ENCODE results near the gene CYFIP1. TPM values are rescaled to one million over a fixed set of nuclear protein-coding genes. Genes with fewer than 3 reads are reported as not detected.

The CYFIP1 gene
- total RNA-seq, 2 experiments from 2014 or later, result 31.1 to 32.8 TPM

DNA sequence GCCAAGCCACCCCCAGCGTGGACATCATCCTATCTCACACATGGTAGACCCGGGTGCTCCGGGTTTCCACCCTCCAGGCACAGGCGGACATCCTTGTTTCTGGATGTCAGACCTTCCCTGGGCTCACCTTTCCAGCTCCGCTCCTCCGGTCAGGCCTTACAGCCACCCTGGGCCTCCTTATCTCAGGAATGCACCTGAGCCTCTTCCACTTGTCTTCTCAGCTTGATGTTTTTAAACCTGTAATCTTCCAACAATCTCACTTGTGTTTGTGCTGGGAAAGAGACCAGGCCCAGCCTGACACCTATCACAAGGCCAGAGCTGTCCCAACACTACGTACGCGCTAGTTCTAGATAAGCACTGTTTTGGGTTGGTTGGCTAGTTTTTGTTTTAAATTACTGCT, 87.8 kb downstream of the CYFIP1 start:
- Mint-ChIP-seq H3K27ac (no peak overlapping the region), H3K4me1 (peaks cover 4% of the 10 kb centered on the region), H3K27me3 (no peaks in the 10 kb centered on the region), H3K4me3 (no peak overlapping the region), H3K9me3 (ENCODE audit: low read depth) (no peaks in the 10 kb centered on the region), H3K36me3 (ENCODE audit: low read depth) (no peaks in the 10 kb centered on the region)
- intact Hi-C loops (cut with DNase I, micrococcal nuclease), result no loop called here
- ChIA-PET POLR2A (no interaction called here), CTCF (no interaction called here)
- ATAC-seq, result no peak
- no peak for DNase-seq

DNA sequence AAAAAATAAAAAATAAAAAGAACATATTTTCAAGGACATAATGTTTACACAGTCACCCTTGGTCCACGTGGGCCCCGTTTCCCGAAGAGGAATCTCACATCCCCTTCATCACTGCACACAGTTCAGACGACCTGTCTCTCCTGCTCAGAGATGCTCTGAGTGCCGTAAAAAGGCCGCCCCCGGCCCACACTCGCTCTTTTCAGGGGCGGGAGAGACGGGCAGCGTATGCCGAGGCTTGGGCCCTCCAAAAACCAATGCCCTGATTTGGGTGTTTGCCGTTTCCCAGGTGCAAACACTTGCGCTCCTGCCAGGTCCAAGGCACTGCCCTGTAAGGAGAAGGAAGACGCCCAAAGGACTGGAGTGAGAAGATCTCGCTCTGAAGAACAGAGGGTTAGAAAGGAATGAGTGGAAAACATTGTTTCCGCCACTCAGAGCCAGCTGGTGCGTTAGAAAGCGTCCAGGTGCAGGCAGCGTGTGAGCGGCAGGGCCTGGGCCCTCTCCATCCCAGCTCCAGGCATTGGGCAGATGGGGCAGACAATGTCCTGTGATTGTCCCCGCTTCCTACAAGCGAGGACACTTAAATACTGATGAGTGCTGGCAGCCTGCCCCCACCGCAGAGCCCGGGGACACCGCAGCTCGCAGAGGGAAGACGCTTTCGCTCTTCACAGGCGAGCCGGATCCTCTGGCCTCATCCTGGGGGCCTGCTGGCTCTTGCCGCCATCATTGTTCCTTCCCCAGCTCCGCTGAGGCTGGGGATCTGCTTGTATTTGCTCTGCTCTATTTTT, 88.5 kb downstream of the CYFIP1 start:
- Mint-ChIP-seq H3K27me3 (no peaks in the 10 kb centered on the region), H3K27ac (no peak overlapping the region), H3K9me3 (ENCODE audit: low read depth) (no peaks in the 10 kb centered on the region), H3K4me1 (peaks cover 4% of the 10 kb centered on the region), H3K4me3 (no peak overlapping the region), H3K36me3 (ENCODE audit: low read depth) (no peaks in the 10 kb centered on the region)
- intact Hi-C loops (cut with DNase I, micrococcal nuclease), result no loop called here
- POLR2A ChIA-PET, result no interaction called here
- ATAC-seq (no peak), DNase-seq (no peak)
- CTCF ChIA-PET, result no interaction called here

DNA sequence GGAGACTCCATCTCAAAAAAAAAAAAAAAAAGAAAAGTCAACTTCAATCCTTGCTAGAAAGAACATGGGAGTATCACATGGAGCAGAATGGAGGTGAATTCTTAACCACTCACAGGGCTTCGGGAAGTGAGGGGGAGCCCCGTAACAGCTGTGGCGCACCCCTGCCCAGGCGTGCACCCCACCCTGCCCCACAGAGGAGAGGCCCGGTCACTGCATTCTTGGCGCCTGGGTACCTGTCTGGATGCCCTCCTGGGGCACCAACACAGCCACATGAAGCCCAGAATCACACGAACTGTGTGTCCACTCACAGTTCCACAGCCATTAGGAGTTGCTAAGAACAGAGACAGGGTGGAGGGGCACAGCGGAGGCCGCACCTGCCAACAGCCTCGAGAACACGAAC, 89.9 kb downstream of the CYFIP1 start:
- ChIA-PET CTCF (no interaction called here), POLR2A (no interaction called here)
- intact Hi-C loops (cut with DNase I, micrococcal nuclease), result no loop called here
- H3K9me3 Mint-ChIP-seq (ENCODE audit: low read depth), result no peaks in the 10 kb centered on the region
- H3K27me3 Mint-ChIP-seq, result no peaks in the 10 kb centered on the region
- no peak overlapping the region for H3K27ac Mint-ChIP-seq
- no peak for DNase-seq
- H3K4me1 Mint-ChIP-seq, result peaks cover under 1% of the 10 kb centered on the region
- no peak for ATAC-seq
- no peaks in the 10 kb centered on the region for H3K36me3 Mint-ChIP-seq (ENCODE audit: low read depth)
- no peak overlapping the region for H3K4me3 Mint-ChIP-seq

DNA sequence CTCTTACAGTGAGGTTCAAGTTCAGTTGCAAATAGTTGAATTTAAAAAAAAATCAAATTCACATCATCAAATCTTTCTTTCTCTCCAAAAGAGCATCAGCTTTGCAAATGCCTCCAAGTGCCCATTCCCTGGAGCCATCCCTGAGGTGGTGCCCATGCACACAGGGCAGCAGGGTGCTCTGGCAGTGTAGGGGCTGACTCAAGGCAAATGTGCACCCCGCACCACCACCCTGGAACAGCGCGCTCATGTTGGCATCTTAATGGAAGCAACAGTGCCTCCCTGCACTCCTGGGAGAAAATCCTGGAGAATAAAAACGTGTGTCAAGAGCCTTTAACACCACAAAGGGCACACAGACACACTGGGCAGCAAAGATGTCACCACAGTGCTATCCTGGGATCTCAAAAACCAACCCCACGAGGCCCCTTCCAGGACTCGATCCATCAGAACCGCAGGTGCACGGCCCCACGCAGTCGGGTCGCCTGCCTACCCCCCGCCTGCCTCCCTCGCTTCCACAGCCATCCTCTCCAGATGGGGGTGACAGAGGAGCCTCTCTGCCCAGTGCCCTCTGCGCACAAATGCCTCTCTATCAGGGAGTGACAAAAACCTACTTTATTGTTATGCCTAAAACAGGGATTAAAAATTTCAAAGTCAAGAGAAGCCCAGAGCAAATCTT, 90.9 kb downstream of the CYFIP1 start:
- ATAC-seq (no peak), DNase-seq (no peak)
- Mint-ChIP-seq H3K9me3 (ENCODE audit: low read depth) (no peaks in the 10 kb centered on the region), H3K4me1 (no peaks in the 10 kb centered on the region), H3K27me3 (no peaks in the 10 kb centered on the region), H3K36me3 (ENCODE audit: low read depth) (no peaks in the 10 kb centered on the region), H3K27ac (no peak overlapping the region), H3K4me3 (no peak overlapping the region)
- intact Hi-C loops (cut with DNase I, micrococcal nuclease), result loop anchor here in 1 of 2 experiments (10.0 kb wide), 1 partner anchor 86 kb away; no protein-coding TSS in a partner anchor
- POLR2A ChIA-PET, result no interaction called here
- CTCF ChIA-PET, result no interaction called here

DNA sequence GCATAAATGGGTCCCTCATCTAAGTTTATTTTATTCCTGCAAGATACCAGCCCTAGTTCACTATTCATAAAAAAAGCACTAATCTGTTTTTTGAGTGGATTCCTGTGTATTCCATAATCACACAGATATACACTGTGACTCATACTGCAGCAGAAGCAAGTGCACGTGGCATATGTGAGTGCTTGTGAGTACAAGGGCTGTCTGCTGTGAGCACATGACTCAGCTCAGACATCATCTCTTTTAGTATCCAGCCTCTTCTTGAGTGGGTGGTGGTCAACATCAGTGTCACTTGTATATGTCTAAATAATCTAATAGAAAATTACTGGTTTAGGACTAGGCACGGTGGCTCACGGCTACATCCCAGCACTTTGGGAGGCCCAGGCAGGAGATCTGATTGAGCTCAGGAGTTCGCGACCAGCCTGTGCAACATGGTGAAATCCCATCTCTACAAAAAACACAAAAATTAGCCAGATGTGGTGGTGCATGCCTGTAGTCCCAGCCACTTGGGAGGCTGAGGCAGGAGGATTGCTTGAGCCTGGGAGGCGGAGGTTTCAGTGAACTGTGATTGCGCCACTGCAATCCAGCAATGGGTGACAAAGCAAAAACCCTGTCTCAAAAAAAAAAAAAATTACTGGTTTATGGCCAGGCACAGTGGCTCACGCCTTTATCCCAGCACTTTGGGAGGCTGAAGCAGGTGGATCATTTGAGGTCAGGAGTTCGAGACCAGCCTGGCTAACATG, 91.9 kb downstream of the CYFIP1 start:
- ATAC-seq, result no peak
- intact Hi-C loops (cut with DNase I, micrococcal nuclease), result loop anchor here in 1 of 2 experiments (10.0 kb wide), 1 partner anchor 87 kb away; no protein-coding TSS in a partner anchor
- H3K36me3 Mint-ChIP-seq (ENCODE audit: low read depth), result no peaks in the 10 kb centered on the region
- H3K27me3 Mint-ChIP-seq, result no peaks in the 10 kb centered on the region
- ChIA-PET CTCF (no interaction called here), POLR2A (no interaction called here)
- H3K4me3 Mint-ChIP-seq, result no peak overlapping the region
- no peaks in the 10 kb centered on the region for H3K9me3 Mint-ChIP-seq (ENCODE audit: low read depth)
- no peak overlapping the region for H3K27ac Mint-ChIP-seq
- H3K4me1 Mint-ChIP-seq, result no peaks in the 10 kb centered on the region
- DNase-seq, result no peak

DNA sequence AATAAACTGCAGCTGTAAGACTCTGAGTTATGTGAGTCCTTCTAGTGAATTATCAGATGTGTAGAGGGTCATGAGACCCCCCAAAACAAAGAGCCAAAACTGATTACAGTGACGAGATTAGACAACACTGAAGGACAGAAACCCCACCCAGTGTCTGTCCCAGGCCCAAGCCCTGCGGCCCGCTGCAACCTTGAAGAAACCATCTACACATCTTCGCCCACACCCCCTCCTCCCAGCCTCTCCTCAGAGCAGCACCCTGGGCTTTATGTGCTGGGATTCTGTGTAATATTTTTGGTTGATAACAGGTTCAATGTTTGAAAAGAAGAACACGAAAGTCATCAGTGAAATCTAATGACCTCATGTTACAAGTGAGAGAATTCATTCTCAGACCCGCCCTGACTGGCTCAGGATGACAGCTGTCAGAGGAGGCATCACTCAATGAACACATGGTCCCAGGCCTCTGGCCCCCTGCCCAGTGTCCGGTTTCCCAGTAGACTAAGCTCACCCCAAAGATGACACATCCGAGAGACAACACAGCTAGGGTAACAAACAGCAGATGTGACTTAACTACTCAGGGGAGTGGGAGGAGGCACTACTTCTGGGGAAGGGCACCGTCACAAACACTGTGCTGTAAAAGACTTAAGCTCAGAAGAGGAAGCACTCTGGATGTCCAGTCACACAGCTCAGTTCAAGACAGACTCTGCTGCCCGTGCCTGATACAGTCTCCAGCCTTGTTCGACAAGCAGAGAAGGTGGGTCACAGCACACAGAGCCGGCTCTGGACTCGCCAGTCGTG, 92.8 kb downstream of the CYFIP1 start:
- Mint-ChIP-seq H3K4me3 (no peak overlapping the region), H3K27me3 (no peaks in the 10 kb centered on the region), H3K27ac (no peak overlapping the region), H3K9me3 (ENCODE audit: low read depth) (no peaks in the 10 kb centered on the region), H3K36me3 (ENCODE audit: low read depth) (no peaks in the 10 kb centered on the region), H3K4me1 (no peaks in the 10 kb centered on the region)
- ChIA-PET POLR2A (no interaction called here), CTCF (no interaction called here)
- intact Hi-C loops (cut with DNase I, micrococcal nuclease), result loop anchor here in 1 of 2 experiments (10.0 kb wide), 1 partner anchor 87 kb away; no protein-coding TSS in a partner anchor
- no peak for ATAC-seq
- DNase-seq, result no peak

DNA sequence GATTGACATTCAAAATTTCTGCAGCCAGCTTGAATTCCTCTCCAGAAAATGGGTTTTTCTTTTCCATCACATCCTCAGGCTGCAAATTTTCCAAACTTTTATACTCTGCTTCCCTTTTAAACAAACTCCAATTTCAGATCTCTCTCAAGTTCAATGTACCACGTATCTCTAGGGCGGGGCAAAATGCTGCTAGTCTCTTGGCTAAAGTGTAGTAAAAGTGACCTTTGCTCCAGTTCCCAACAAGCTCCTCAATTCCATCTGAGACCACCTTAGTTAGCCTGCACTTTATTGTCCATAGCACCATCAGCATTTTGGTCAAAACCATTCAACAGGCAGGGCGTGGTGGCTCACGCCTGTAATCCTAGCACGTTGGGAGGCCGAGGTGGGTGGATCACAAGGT, 95.0 kb downstream of the CYFIP1 start:
- intact Hi-C loops (cut with DNase I, micrococcal nuclease), result loop anchor here in 1 of 2 experiments (10.0 kb wide), 1 partner anchor 90 kb away; no protein-coding TSS in a partner anchor
- Mint-ChIP-seq H3K36me3 (ENCODE audit: low read depth) (peaks cover 3% of the 10 kb centered on the region), H3K4me1 (no peaks in the 10 kb centered on the region), H3K9me3 (ENCODE audit: low read depth) (no peaks in the 10 kb centered on the region), H3K27ac (no peak overlapping the region), H3K27me3 (no peaks in the 10 kb centered on the region), H3K4me3 (no peak overlapping the region)
- POLR2A ChIA-PET, result no interaction called here
- ATAC-seq (no peak), DNase-seq (no peak)
- CTCF ChIA-PET, result interaction anchor here (0.6 kb wide), 1 partner anchor 84 kb away, joined by 3 read pairs; no protein-coding TSS in a partner anchor

DNA sequence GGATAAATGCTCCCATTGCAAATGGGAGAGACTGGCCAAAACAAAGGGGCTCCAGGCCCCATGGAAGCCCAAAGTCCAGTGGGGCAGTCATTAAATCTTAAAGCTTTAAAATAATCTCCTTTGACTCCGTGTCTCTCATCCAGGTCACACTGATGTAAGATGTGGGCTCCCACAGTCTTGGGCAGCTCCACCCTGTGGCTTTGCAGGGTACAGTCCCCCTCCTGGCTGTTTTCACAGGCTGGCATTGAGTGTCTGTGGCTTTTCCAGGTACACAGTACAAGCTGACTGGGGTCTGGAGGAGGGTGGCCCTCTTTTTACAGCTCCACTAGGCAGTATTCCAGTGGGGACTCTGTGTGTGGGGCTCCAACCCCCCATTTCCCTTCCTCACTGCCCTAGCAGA, 95.8 kb downstream of the CYFIP1 start:
- Mint-ChIP-seq H3K27me3 (no peaks in the 10 kb centered on the region), H3K36me3 (ENCODE audit: low read depth) (peaks cover 3% of the 10 kb centered on the region), H3K4me3 (no peak overlapping the region), H3K27ac (no peak overlapping the region), H3K4me1 (no peaks in the 10 kb centered on the region), H3K9me3 (ENCODE audit: low read depth) (no peaks in the 10 kb centered on the region)
- intact Hi-C loops (cut with DNase I, micrococcal nuclease), result loop anchor here in 1 of 2 experiments (10.0 kb wide), 1 partner anchor 90 kb away; no protein-coding TSS in a partner anchor
- ATAC-seq (no peak), DNase-seq (peak; percentile 34)
- ChIA-PET POLR2A (no interaction called here), CTCF (no interaction called here)

DNA sequence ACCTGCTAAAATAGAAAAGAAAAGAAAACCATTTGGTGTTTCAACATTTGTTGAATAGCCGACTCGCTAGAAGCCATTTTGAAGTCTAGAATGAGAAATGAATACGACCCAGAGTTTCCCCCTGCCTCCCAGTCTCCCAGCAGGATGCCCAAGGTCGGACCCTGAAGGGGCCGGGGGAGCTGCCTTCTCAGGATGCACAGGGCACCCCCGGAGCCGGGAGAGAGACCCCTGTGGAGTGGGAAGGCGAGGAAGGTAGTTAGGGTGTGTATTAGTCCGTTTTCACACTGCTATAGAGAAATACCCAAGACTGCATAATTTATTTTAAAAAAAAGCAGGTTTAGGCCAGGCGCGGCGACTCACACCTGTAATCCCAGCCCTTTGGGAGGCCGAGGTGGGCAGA, 97.0 kb downstream of the CYFIP1 start:
- no peak overlapping the region for H3K4me3 Mint-ChIP-seq
- intact Hi-C loops (cut with DNase I, micrococcal nuclease), result loop anchor here in 1 of 2 experiments (10.0 kb wide), 1 partner anchor 92 kb away; no protein-coding TSS in a partner anchor
- no peaks in the 10 kb centered on the region for H3K9me3 Mint-ChIP-seq (ENCODE audit: low read depth)
- no peak overlapping the region for H3K27ac Mint-ChIP-seq
- no peak for DNase-seq
- no peaks in the 10 kb centered on the region for H3K4me1 Mint-ChIP-seq
- no peak for ATAC-seq
- peaks cover 3% of the 10 kb centered on the region for H3K36me3 Mint-ChIP-seq (ENCODE audit: low read depth)
- CTCF ChIA-PET, result no interaction called here
- H3K27me3 Mint-ChIP-seq, result no peaks in the 10 kb centered on the region
- POLR2A ChIA-PET, result no interaction called here

DNA sequence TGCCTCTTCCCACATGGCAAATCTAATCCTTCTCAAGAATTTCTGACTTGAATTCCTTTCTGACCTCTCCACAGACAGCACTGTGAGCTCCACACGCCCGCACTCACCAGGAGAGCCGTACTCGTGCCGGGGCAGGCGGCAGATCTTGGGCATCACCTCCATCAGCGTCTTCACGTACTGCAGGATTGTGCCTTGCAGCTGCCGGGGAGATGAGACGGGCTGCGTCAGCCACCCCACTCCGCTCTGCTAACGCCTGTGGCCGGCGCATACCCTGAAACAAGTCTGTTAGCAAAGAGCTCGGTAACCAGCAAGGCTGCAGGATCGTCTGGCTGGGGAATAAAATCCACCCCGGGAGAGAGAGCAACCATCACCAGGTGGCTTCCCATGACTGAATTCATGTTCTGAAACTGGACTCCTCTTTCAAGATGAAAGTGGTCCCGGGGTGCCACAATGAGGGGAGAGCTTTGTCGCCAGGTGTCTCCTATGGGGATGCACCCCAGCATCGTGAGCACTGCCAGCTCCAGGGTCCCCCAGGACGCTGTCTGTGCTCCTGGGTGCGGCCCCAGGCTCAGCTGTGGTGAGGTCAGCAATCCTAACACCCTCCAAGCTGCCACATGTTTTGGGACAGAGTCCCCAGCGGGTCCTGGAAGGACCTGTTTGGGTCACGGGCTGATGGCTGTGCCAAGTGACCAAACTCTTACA, 98.3 kb downstream of the CYFIP1 start:
- Mint-ChIP-seq H3K36me3 (ENCODE audit: low read depth) (peaks cover 10% of the 10 kb centered on the region), H3K4me1 (no peaks in the 10 kb centered on the region), H3K9me3 (ENCODE audit: low read depth) (no peaks in the 10 kb centered on the region), H3K27me3 (no peaks in the 10 kb centered on the region), H3K27ac (no peak overlapping the region), H3K4me3 (no peak overlapping the region)
- no peak for ATAC-seq
- intact Hi-C loops (cut with DNase I, micrococcal nuclease), result loop anchor here in 1 of 2 experiments (10.0 kb wide), 1 partner anchor 93 kb away; no protein-coding TSS in a partner anchor
- CTCF ChIA-PET, result no interaction called here
- POLR2A ChIA-PET, result no interaction called here
- no peak for DNase-seq

Measured in activated CD4-positive, alpha-beta T cell treated with anti-CD3 and anti-CD28 coated beads for 36 hours (primary cell).